Activated CD8-positive, alpha-beta T cell treated with anti-CD3 and anti-CD28 coated beads for 36 hours (primary cell): ENCODE measurements around the gene KDM5B. TPM values are rescaled to one million over a fixed set of nuclear protein-coding genes. Genes with fewer than 3 reads are reported as not detected.

Experiments used
- ATAC-seq: fragments of 200-7000 bp; cut with Tn5 transposase; one replicate; pipeline ENCODE4 v1.10.0; 2021; ENCODE audit warnings: mild to moderate bottlenecking, moderate library complexity
- CTCF ChIA-PET: fragments of 350-600 bp; sonication (Branson Sonifier 250); formaldehyde crosslinking; loops from one replicate; lab custom pipeline; 2021; ENCODE audit warnings: antibody characterized with exemption; lab: Charles Lee
- POLR2A ChIA-PET: fragments of 350-600 bp; sonication (Branson Sonifier 250); formaldehyde crosslinking; loops from one replicate; lab custom pipeline; 2021; ENCODE audit warnings: antibody characterized with exemption; lab: Charles Lee
- DNase-seq: peaks from one replicate; pipeline ENCODE4 v3.0.0-alpha.2; 2020
- H3K27ac Mint-ChIP-seq: one replicate; pipeline ENCODE4 v1.8.0; 2021; ENCODE audit warnings: mild to moderate bottlenecking, mixed read lengths
- H3K27me3 Mint-ChIP-seq: one replicate; pipeline ENCODE4 v1.8.0; 2021; ENCODE audit warnings: mixed read lengths
- H3K36me3 Mint-ChIP-seq: one replicate; pipeline ENCODE4 v1.8.0; 2021; ENCODE audit warnings: low read depth, mixed read lengths
- H3K4me1 Mint-ChIP-seq: one replicate; pipeline ENCODE4 v1.8.0; 2021; ENCODE audit warnings: low read depth, mixed read lengths
- H3K4me3 Mint-ChIP-seq: one replicate; pipeline ENCODE4 v1.8.0; 2021; ENCODE audit warnings: mild to moderate bottlenecking, moderate library complexity, mixed read lengths
- H3K9me3 Mint-ChIP-seq: one replicate; pipeline ENCODE4 v1.8.0; 2021; ENCODE audit warnings: mixed read lengths
- CTCF ChIP-seq: fragments of 200-600 bp; IDR thresholded peaks from one replicate; pipeline ENCODE4 v1.8.0; 2022; ENCODE audit warnings: antibody characterized with exemption, mild to moderate bottlenecking
- intact Hi-C: fragments of 100-400 bp; cut with micrococcal nuclease; formaldehyde crosslinking; loops from one replicate; pipeline ENCODE4 v1.10.0; 2022
- total RNA-seq, 2 experiments: library from RNA; stranded (reverse); gene quantifications; one replicate each; pipeline ENCODE4 v1.2.3, GENCODE V29; 2021

The KDM5B gene
- total RNA-seq, 2 experiments from 2014 or later: 54.8 to 60.3 TPM

GRCh38 chr1:202688401-202688800, 119.8 kb downstream of the KDM5B start:
- Mint-ChIP-seq H3K4me3 (no peak overlapping the region), H3K27ac (no peak overlapping the region), H3K4me1 (no peaks in the 10 kb centered on the region), H3K27me3 (peaks cover 22% of the 10 kb centered on the region), H3K9me3 (peaks cover 2% of the 10 kb centered on the region), H3K36me3 (no peaks in the 10 kb centered on the region)
- CTCF ChIA-PET: no interaction called here
- no peak for ATAC-seq
- POLR2A ChIA-PET: no interaction called here
- intact Hi-C loops: no loop called here
- DNase-seq: no peak
- no peak for TF ChIP-seq CTCF

- POLR2A ChIA-PET: no interaction called here
Measured at GRCh38 chr1:202687798-202688197, 120.4 kb downstream of the KDM5B start.

GRCh38 chr1:202687370-202687769, 120.9 kb downstream of the KDM5B start:
- no peak overlapping the region for H3K27ac Mint-ChIP-seq

More at GRCh38 chr1:202687798-202688197, 120.4 kb downstream of the KDM5B start:
- no peaks in the 10 kb centered on the region for H3K36me3 Mint-ChIP-seq
- CTCF ChIA-PET: no interaction called here
- peaks cover 23% of the 10 kb centered on the region for H3K27me3 Mint-ChIP-seq
- TF ChIP-seq CTCF: no peak
- no peak overlapping the region for H3K27ac Mint-ChIP-seq
- ATAC-seq: no peak
- intact Hi-C loops: no loop called here
- no peak for DNase-seq
- H3K4me1 Mint-ChIP-seq: no peaks in the 10 kb centered on the region
- H3K4me3 Mint-ChIP-seq: no peak overlapping the region
- no peaks in the 10 kb centered on the region for H3K9me3 Mint-ChIP-seq

GRCh38 chr1:202685641-202686040, 122.6 kb downstream of the KDM5B start:
- H3K27ac Mint-ChIP-seq: no peak overlapping the region
- H3K36me3 Mint-ChIP-seq: no peaks in the 10 kb centered on the region
- H3K4me3 Mint-ChIP-seq: no peak overlapping the region
- no peak for DNase-seq
- ChIA-PET CTCF (no interaction called here), POLR2A (no interaction called here)
- no peak for TF ChIP-seq CTCF
- no peaks in the 10 kb centered on the region for H3K4me1 Mint-ChIP-seq
- peaks cover 26% of the 10 kb centered on the region for H3K27me3 Mint-ChIP-seq
- no peaks in the 10 kb centered on the region for H3K9me3 Mint-ChIP-seq
- no peak for ATAC-seq
- intact Hi-C loops: no loop called here

More at GRCh38 chr1:202687370-202687769, 120.9 kb downstream of the KDM5B start:
- ATAC-seq (no peak), DNase-seq (no peak)
- Mint-ChIP-seq H3K27me3 (peaks cover 26% of the 10 kb centered on the region), H3K4me1 (no peaks in the 10 kb centered on the region), H3K36me3 (no peaks in the 10 kb centered on the region), H3K9me3 (no peaks in the 10 kb centered on the region), H3K4me3 (no peak overlapping the region)
- ChIA-PET POLR2A (no interaction called here), CTCF (no interaction called here)
- intact Hi-C loops: no loop called here
- no peak for TF ChIP-seq CTCF

GRCh38 chr1:202684716-202685115, 123.5 kb downstream of the KDM5B start:
- no peak for TF ChIP-seq CTCF
- POLR2A ChIA-PET: no interaction called here
- DNase-seq: no peak
- intact Hi-C loops: no loop called here
- no peaks in the 10 kb centered on the region for H3K36me3 Mint-ChIP-seq
- H3K27me3 Mint-ChIP-seq: peaks cover 24% of the 10 kb centered on the region
- CTCF ChIA-PET: no interaction called here
- no peak for ATAC-seq
- no peak overlapping the region for H3K4me3 Mint-ChIP-seq
- H3K4me1 Mint-ChIP-seq: no peaks in the 10 kb centered on the region
- H3K9me3 Mint-ChIP-seq: no peaks in the 10 kb centered on the region
- H3K27ac Mint-ChIP-seq: no peak overlapping the region
